Aorta (tissue), 5 donors: Measurements from ENCODE around the gene ARHGEF16. TPM values are rescaled to one million over a fixed set of nuclear protein-coding genes. Genes with fewer than 3 reads are reported as not detected.

ENCODE experiments used
- ATAC-seq: fragments of 200-7000 bp; cut with Tn5 transposase; one replicate; pipeline ENCODE4 v1.9.1; 2022; ENCODE audit warnings: moderate library complexity; ENCODE audit not compliant: low FRiP score
- DNase-seq, 2 donors: peaks; one replicate each; pipeline ENCODE4 v3.0.0-alpha.2; 2020
- H3K27ac ChIP-seq, 2 donors: one replicate each; pipeline ENCODE4 v1.5.1; 2013; ENCODE audit warnings: low read length in 2 of 2, mild to moderate bottlenecking in 2 of 2, moderate library complexity in 2 of 2, control low read depth in 1 of 2, inconsistent platforms in 1 of 2, low read depth in 1 of 2
- H3K27me3 ChIP-seq, 2 donors: one replicate each; pipeline ENCODE4 v1.6.1; 2013; ENCODE audit warnings: control low read depth in 1 of 2, low read length in 1 of 2, mild to moderate bottlenecking in 1 of 2, moderate library complexity in 1 of 2; ENCODE audit not compliant: insufficient read depth in 2 of 2, control insufficient read depth in 1 of 2
- H3K36me3 ChIP-seq, 2 donors: one replicate each; pipeline ENCODE4 v1.6.1; 2013; ENCODE audit warnings: control low read depth in 1 of 2, low read length in 1 of 2, mild to moderate bottlenecking in 1 of 2; ENCODE audit not compliant: insufficient read depth in 2 of 2, control insufficient read depth in 1 of 2
- H3K4me1 ChIP-seq, 2 donors: one replicate each; pipeline ENCODE4 v1.6.1; 2013; ENCODE audit warnings: low read length in 2 of 2, control low read depth in 1 of 2, mild to moderate bottlenecking in 1 of 2, moderate library complexity in 1 of 2; ENCODE audit not compliant: insufficient read depth in 2 of 2, control insufficient read depth in 1 of 2
- H3K4me3 ChIP-seq, 2 donors: one replicate each; pipeline ENCODE4 v1.5.1; 2013; ENCODE audit warnings: low read length in 2 of 2, control low read depth in 1 of 2, mild to moderate bottlenecking in 1 of 2
- H3K9me3 ChIP-seq: one replicate; pipeline ENCODE4 v1.6.1; 2013; ENCODE audit warnings: mild to moderate bottlenecking, low read length; ENCODE audit not compliant: control insufficient read depth
- WGBS, 2 donors: extraction: QIAGEN DNeasy Blood & Tissue Kit; methylation state at CpG; one replicate each; pipeline ENCODE4 v1.1.7; 2013; 5-methylcytosine and 5-hydroxymethylcytosine counted together
- intact Hi-C, 2 donors: fragments of 100-400 bp; cut with DNase I; formaldehyde crosslinking; loops; one replicate each; pipeline versions ENCODE4 v1.14.2 to v1.15.0; 2022
- polyA plus RNA-seq, 2 donors: library from polyadenylated mRNA; stranded (reverse); fragments of 200-250 nt; gene quantifications; one replicate each; pipeline ENCODE4 v1.2.3, GENCODE V29; 2013
- total RNA-seq, 2 donors: library from RNA; stranded (reverse); fragmentation: NEBNext Ultra II Directional; extraction: Animal tissue kit (Norgen Biotek cat#: 25700); gene quantifications; one replicate each; pipeline ENCODE4 v1.2.1, GENCODE V29; 2021
- donor health status: healthy with polysubstance abuse.
- donor health status: Bipolar disorder and iron deficiency.
- donor health status: DM: no; HTN: no; CAD: no.
- donor health status: DM: no; HTN: no; CAD: no.
- donor health status: DM: yes; HTN: yes; CAD: no.

The ARHGEF16 gene
- total and polyA plus RNA-seq, 4 donors: 0.62 to 8.8 (median 1.4) TPM; not detected in 1

GRCh38 chr1:3418600-3418999 lies 35.9 kb upstream of the ARHGEF16 start:
- intact Hi-C loops: loop anchor here in 1 of 2 donors (10.0 kb wide), 1 partner anchor 134 kb away; no protein-coding TSS in a partner anchor
- 92% methylated on average over 8 of the region's 8 CpGs for WGBS, 2 donors
- DNase-seq (no peak), ATAC-seq (no peak)
- no peaks in the 10 kb centered on the region for H3K4me1 ChIP-seq
- H3K4me3 ChIP-seq: no peak overlapping the region
- no peaks in the 10 kb centered on the region for H3K27me3 ChIP-seq
- H3K9me3 ChIP-seq: no peaks in the 10 kb centered on the region
- no peak overlapping the region for H3K27ac ChIP-seq
- H3K36me3 ChIP-seq: peaks cover 0 to 2% of the 10 kb centered on the region in 2 donors

GRCh38 chr1:3419415-3420204 lies 34.9 kb upstream of the ARHGEF16 start:
- ATAC-seq (no peak), DNase-seq (no peak)
- no peaks in the 10 kb centered on the region for H3K27me3 ChIP-seq
- H3K4me1 ChIP-seq: no peaks in the 10 kb centered on the region
- H3K4me3 ChIP-seq: no peak overlapping the region
- intact Hi-C loops: loop anchor here (5.0 to 10.0 kb wide), 6 partner anchors 107 to 595 kb away; partner anchors contain the start of gene PRDM16 (in 1 of the 2)
- 37 to 46% methylated on average over 15 of the region's 15 CpGs for WGBS, 2 donors
- no peaks in the 10 kb centered on the region for H3K9me3 ChIP-seq
- no peak overlapping the region for H3K27ac ChIP-seq
- H3K36me3 ChIP-seq: no peaks in the 10 kb centered on the region

GRCh38 chr1:3420218-3420951 lies 34.1 kb upstream of the ARHGEF16 start:
- DNase-seq (no peak), ATAC-seq (no peak)
- WGBS, 2 donors: 69 to 82% methylated on average over 23 of the region's 23 CpGs
- Histone ChIP-seq H3K27me3 (no peaks in the 10 kb centered on the region), H3K4me3 (no peak overlapping the region), H3K9me3 (no peaks in the 10 kb centered on the region), H3K4me1 (no peaks in the 10 kb centered on the region), H3K36me3 (no peaks in the 10 kb centered on the region), H3K27ac (no peak overlapping the region)
- intact Hi-C loops: loop anchor here (5.0 to 10.0 kb wide), 5 partner anchors 108 to 596 kb away; partner anchors contain the start of gene PRDM16 (in 1 of the 2)

GRCh38 chr1:3422638-3423037 lies 31.8 kb upstream of the ARHGEF16 start:
- no peaks in the 10 kb centered on the region for H3K4me1 ChIP-seq
- 81 to 85% methylated on average over 14 of the region's 14 CpGs for WGBS, 2 donors
- peak overlapping the region in 1 of 2 donors; percentile 72 for H3K27ac ChIP-seq
- intact Hi-C loops: loop anchor here (2.0 to 10.0 kb wide), 6 partner anchors 110 to 598 kb away; partner anchors contain the start of gene PRDM16 (in 1 of the 2)
- H3K36me3 ChIP-seq: peaks cover 0 to 7% of the 10 kb centered on the region in 2 donors
- no peak overlapping the region for H3K4me3 ChIP-seq
- DNase-seq (no peak), ATAC-seq (no peak)
- no peaks in the 10 kb centered on the region for H3K27me3 ChIP-seq
- no peaks in the 10 kb centered on the region for H3K9me3 ChIP-seq

GRCh38 chr1:3423245-3423829 lies 31.1 kb upstream of the ARHGEF16 start:
- WGBS, 2 donors: 8 to 11% methylated on average over 23 of the region's 23 CpGs
- intact Hi-C loops: loop anchor here (2.0 to 10.0 kb wide), 6 partner anchors 111 to 599 kb away; partner anchors contain the start of gene PRDM16 (in 1 of the 2)
- peak; percentile 84 for ATAC-seq
- Histone ChIP-seq H3K9me3 (no peaks in the 10 kb centered on the region), H3K4me3 (no peak overlapping the region), H3K27me3 (no peaks in the 10 kb centered on the region), H3K27ac (peak overlapping the region in 1 of 2 donors; percentile 72), H3K4me1 (no peaks in the 10 kb centered on the region), H3K36me3 (peaks cover 0 to 7% of the 10 kb centered on the region in 2 donors)
- DNase-seq: peak; percentile 88 to 90

GRCh38 chr1:3423896-3424611 lies 30.4 kb upstream of the ARHGEF16 start:
- Histone ChIP-seq H3K9me3 (no peaks in the 10 kb centered on the region), H3K36me3 (peaks cover 0 to 7% of the 10 kb centered on the region in 2 donors), H3K4me1 (no peaks in the 10 kb centered on the region), H3K4me3 (no peak overlapping the region), H3K27ac (no peak overlapping the region), H3K27me3 (no peaks in the 10 kb centered on the region)
- DNase-seq: no peak
- intact Hi-C loops: loop anchor here (2.0 to 10.0 kb wide), 6 partner anchors 112 to 599 kb away; partner anchors contain the start of gene PRDM16 (in 1 of the 2)
- no peak for ATAC-seq
- WGBS, 2 donors: 48 to 54% methylated on average over 28 of the region's 28 CpGs

GRCh38 chr1:3425486-3426215 lies 28.8 kb upstream of the ARHGEF16 start:
- Histone ChIP-seq H3K4me3 (no peak overlapping the region), H3K4me1 (no peaks in the 10 kb centered on the region), H3K27me3 (no peaks in the 10 kb centered on the region), H3K9me3 (no peaks in the 10 kb centered on the region), H3K27ac (no peak overlapping the region), H3K36me3 (peaks cover 0 to 7% of the 10 kb centered on the region in 2 donors)
- 92 to 94% methylated on average over 43 to 44 of the region's 44 CpGs for WGBS, 2 donors
- intact Hi-C loops: loop anchor here (5.0 to 10.0 kb wide), 4 partner anchors 413 to 603 kb away; no protein-coding TSS in a partner anchor
- ATAC-seq (no peak), DNase-seq (peak in 1 of 2 donors; percentile 40)
